Ishikawa (cell line): ENCODE measurements around the gene TSPY2.
"Not testable (repeated sequence)": the region's sequence is repeated elsewhere in the genome, so short reads cannot be mapped to it uniquely, and the experiment has no call there.

Experiments
- TAF1 ChIP-seq: IDR thresholded peaks from 2 replicates; pipeline ENCODE4 v1.6.1; 2012; ENCODE audit warnings: low read depth, mild to moderate bottlenecking
- USF1 ChIP-seq: IDR thresholded peaks from 2 replicates; pipeline ENCODE4 v1.6.1; 2012
- ZBTB7A ChIP-seq: IDR thresholded peaks from 2 replicates; pipeline ENCODE4 v1.6.1; 2012; ENCODE audit warnings: low read depth

The TSPY2 gene, protein sequence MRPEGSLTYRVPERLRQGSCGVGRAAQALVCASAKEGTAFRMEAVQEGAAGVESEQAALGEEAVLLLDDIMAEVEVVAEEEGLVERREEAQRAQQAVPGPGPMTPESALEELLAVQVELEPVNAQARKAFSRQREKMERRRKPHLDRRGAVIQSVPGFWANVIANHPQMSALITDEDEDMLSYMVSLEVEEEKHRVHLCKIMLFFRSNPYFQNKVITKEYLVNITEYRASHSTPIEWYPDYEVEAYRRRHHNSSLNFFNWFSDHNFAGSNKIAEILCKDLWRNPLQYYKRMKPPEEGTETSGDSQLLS

DNA sequence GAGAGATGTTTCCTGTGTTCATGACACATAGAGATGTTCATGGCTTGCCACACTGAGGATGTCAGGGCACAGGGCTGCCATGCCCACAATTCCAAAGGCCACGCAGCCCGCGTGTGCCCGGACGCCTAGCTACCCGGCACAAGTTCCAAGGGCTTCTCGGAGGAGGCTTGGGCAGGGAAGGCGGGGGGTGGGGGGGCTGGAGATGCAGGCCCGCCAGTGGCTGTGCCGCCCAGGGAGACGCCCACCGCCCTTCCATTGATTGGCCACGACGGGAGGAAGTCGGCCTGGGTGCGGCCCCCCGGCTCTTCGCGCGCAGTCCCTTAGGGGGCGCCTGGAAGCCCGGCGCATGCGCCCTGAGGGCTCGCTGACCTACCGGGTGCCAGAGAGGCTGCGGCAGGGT is at the start of gene TSPY2:
Gene TSPY2 (plus strand): TSS at position 301 of the 400 bp plus-strand sequence. CDS start 46 bp downstream, at position 347.
- not testable (repeated sequence) for TF ChIP-seq TAF1, USF1, ZBTB7A
